Measurements from ENCODE around the gene TK2. TPM values are rescaled to one million over a fixed set of nuclear protein-coding genes. Genes with fewer than 3 reads are reported as not detected.
A peak's percentile ranks its signal among the peaks of the same experiment; 100 is the strongest.
"Not testable (repeated sequence)": the region's sequence is repeated elsewhere in the genome, so short reads cannot be mapped to it uniquely, and the experiment has no call there.

Gene TK2
- total and polyA plus RNA-seq, 5 donors = 18.2 to 25.6 (median 24.4) TPM

- Histone ChIP-seq H3K9me3 (ENCODE audit: control insufficient read depth, low read length) (no peaks in the 10 kb centered on the region), H3K4me3 (ENCODE audit: low read length) (peak overlapping the region; percentile 3), H3K27me3 (ENCODE audit: control insufficient read depth, insufficient read depth) (no peaks in the 10 kb centered on the region), H3K4me1 (ENCODE audit: control insufficient read depth, insufficient read depth, low read length) (peaks cover 37% of the 10 kb centered on the region), H3K27ac (ENCODE audit: low read length) (peak overlapping the region; percentile 100)
- ATAC-seq (peak; percentile 96), DNase-seq (peak; percentile 98 to 99 (median 98))
- intact Hi-C loops (cut with DNase I) = no loop called here
- 11% methylated on average over 15 of the region's 15 CpGs for WGBS
Measured at GRCh38 chr16:66516808-66517585, 32.9 kb downstream of the TK2 start.

- DNase-seq = no peak
- Histone ChIP-seq H3K4me1 (ENCODE audit: control insufficient read depth, insufficient read depth, low read length) (peaks cover 36% of the 10 kb centered on the region), H3K4me3 (ENCODE audit: low read length) (no peak overlapping the region), H3K27ac (ENCODE audit: low read length) (peak overlapping the region; percentile 98), H3K27me3 (ENCODE audit: control insufficient read depth, insufficient read depth) (no peaks in the 10 kb centered on the region), H3K9me3 (ENCODE audit: control insufficient read depth, low read length) (no peaks in the 10 kb centered on the region)
- 4% methylated on average over 8 of the region's 8 CpGs for whole genome bisulfite sequencing
- ATAC-seq = no peak
- intact Hi-C loops (cut with DNase I) = no loop called here
Measured at GRCh38 chr16:66516509-66516807, 33.5 kb downstream of the TK2 start.

- intact Hi-C loops (cut with DNase I) = no loop called here
- Histone ChIP-seq H3K27ac (ENCODE audit: low read length) (peak overlapping the region; percentile 98), H3K4me1 (ENCODE audit: control insufficient read depth, insufficient read depth, low read length) (peaks cover 30% of the 10 kb centered on the region), H3K9me3 (ENCODE audit: control insufficient read depth, low read length) (no peaks in the 10 kb centered on the region), H3K27me3 (ENCODE audit: control insufficient read depth, insufficient read depth) (no peaks in the 10 kb centered on the region), H3K4me3 (ENCODE audit: low read length) (no peak overlapping the region)
- WGBS = 40% methylated on average over 12 of the region's 12 CpGs
- ATAC-seq = peak in 1 of 2 donors; percentile 9
- peak in 1 of 3 donors; percentile 76 for DNase-seq
Measured at GRCh38 chr16:66515596-66516508, 34.1 kb downstream of the TK2 start.

- ATAC-seq; DNase-seq; intact Hi-C loops (cut with DNase I); H3K4me3 ChIP-seq (ENCODE audit: low read length); H3K27ac ChIP-seq (ENCODE audit: low read length); H3K27me3 ChIP-seq (ENCODE audit: control insufficient read depth, insufficient read depth); H3K9me3 ChIP-seq (ENCODE audit: control insufficient read depth, low read length): not testable (repeated sequence)
- H3K4me1 ChIP-seq (ENCODE audit: control insufficient read depth, insufficient read depth, low read length) = peaks cover 30% of the 10 kb centered on the region
- WGBS = 86% methylated on average over 10 of the region's 10 CpGs
Measured at GRCh38 chr16:66514980-66515595, 34.8 kb downstream of the TK2 start.

GRCh38 chr16:66514391-66514790, 35.5 kb downstream of the TK2 start:
- ATAC-seq; H3K27me3 ChIP-seq (ENCODE audit: control insufficient read depth, insufficient read depth); H3K27ac ChIP-seq (ENCODE audit: low read length); intact Hi-C loops (cut with DNase I); H3K4me3 ChIP-seq (ENCODE audit: low read length); DNase-seq; H3K9me3 ChIP-seq (ENCODE audit: control insufficient read depth, low read length): not testable (repeated sequence)
- 96% methylated on average over 11 of the region's 17 CpGs for WGBS
- H3K4me1 ChIP-seq (ENCODE audit: control insufficient read depth, insufficient read depth, low read length) = peaks cover 24% of the 10 kb centered on the region

GRCh38 chr16:66513111-66513723, 36.7 kb downstream of the TK2 start:
- Histone ChIP-seq H3K4me1 (ENCODE audit: control insufficient read depth, insufficient read depth, low read length) (peaks cover 24% of the 10 kb centered on the region), H3K27ac (ENCODE audit: low read length) (peak overlapping the region; percentile 6), H3K9me3 (ENCODE audit: control insufficient read depth, low read length) (no peaks in the 10 kb centered on the region), H3K4me3 (ENCODE audit: low read length) (no peak overlapping the region), H3K27me3 (ENCODE audit: control insufficient read depth, insufficient read depth) (no peaks in the 10 kb centered on the region)
- no peak for DNase-seq
- intact Hi-C loops (cut with DNase I) = no loop called here
- ATAC-seq = no peak
- WGBS = 81% methylated on average over 8 of the region's 8 CpGs

GRCh38 chr16:66512272-66513110, 37.4 kb downstream of the TK2 start:
- Histone ChIP-seq H3K9me3 (ENCODE audit: control insufficient read depth, low read length) (no peaks in the 10 kb centered on the region), H3K27me3 (ENCODE audit: control insufficient read depth, insufficient read depth) (no peaks in the 10 kb centered on the region), H3K27ac (ENCODE audit: low read length) (peak overlapping the region; percentile 65), H3K4me1 (ENCODE audit: control insufficient read depth, insufficient read depth, low read length) (peaks cover 20% of the 10 kb centered on the region), H3K4me3 (ENCODE audit: low read length) (no peak overlapping the region)
- ATAC-seq = no peak
- WGBS = 80% methylated on average over 15 of the region's 15 CpGs
- peak in 1 of 3 donors; percentile 77 for DNase-seq
- intact Hi-C loops (cut with DNase I) = no loop called here

- ATAC-seq = peak in 1 of 2 donors; percentile 1
- intact Hi-C loops (cut with DNase I) = no loop called here
- DNase-seq = no peak
- H3K4me3 ChIP-seq (ENCODE audit: low read length) = no peak overlapping the region
- WGBS = 55% methylated on average over 13 of the region's 13 CpGs
- peaks cover 17% of the 10 kb centered on the region for H3K4me1 ChIP-seq (ENCODE audit: control insufficient read depth, insufficient read depth, low read length)
- no peaks in the 10 kb centered on the region for H3K9me3 ChIP-seq (ENCODE audit: control insufficient read depth, low read length)
- peak overlapping the region; percentile 65 for H3K27ac ChIP-seq (ENCODE audit: low read length)
- no peaks in the 10 kb centered on the region for H3K27me3 ChIP-seq (ENCODE audit: control insufficient read depth, insufficient read depth)
Measured at GRCh38 chr16:66511602-66512271, 38.2 kb downstream of the TK2 start.

GRCh38 chr16:66510711-66511601, 39.0 kb downstream of the TK2 start:
- DNase-seq (peak; percentile 64 to 85 (median 82)), ATAC-seq (peak; percentile 50 to 72)
- Histone ChIP-seq H3K4me1 (ENCODE audit: control insufficient read depth, insufficient read depth, low read length) (peaks cover 12% of the 10 kb centered on the region), H3K27ac (ENCODE audit: low read length) (peak overlapping the region; percentile 65), H3K4me3 (ENCODE audit: low read length) (no peak overlapping the region), H3K9me3 (ENCODE audit: control insufficient read depth, low read length) (no peaks in the 10 kb centered on the region), H3K27me3 (ENCODE audit: control insufficient read depth, insufficient read depth) (no peaks in the 10 kb centered on the region)
- WGBS = 48% methylated on average over 12 of the region's 12 CpGs
- intact Hi-C loops (cut with DNase I) = no loop called here

Measured in right cardiac atrium (tissue), 5 donors.